Natural killer cell (primary cell): ENCODE measurements around the gene SLC35D1. TPM values are rescaled to one million over a fixed set of nuclear protein-coding genes. Genes with fewer than 3 reads are reported as not detected.

Source experiments
- ATAC-seq, 3 donors: fragments of 150-1000 bp in 2 of 3; fragments of 200-7000 bp in 1 of 3; cut with Tn5 transposase; 1 replicate in 1 of 3; 2 replicates in 2 of 3; pipeline ENCODE4 v1.10.0; 2021; ENCODE audit warnings: mild to moderate bottlenecking in 2 of 3, moderate library complexity in 2 of 3
- DNase-seq, 2 donors: peaks; one replicate each; pipeline versions ENCODE4 v3.0.0 to v3.0.0-alpha.2; 2013 to 2021; ENCODE audit warnings: mixed read lengths in 1 of 2
- H3K27ac ChIP-seq: one replicate; pipeline ENCODE4 v1.5.1; 2013; ENCODE audit warnings: mild to moderate bottlenecking, low read length
- H3K27me3 ChIP-seq: one replicate; pipeline ENCODE4 v1.6.1; 2013; ENCODE audit warnings: low read length; ENCODE audit not compliant: control insufficient read depth, insufficient read depth
- H3K36me3 ChIP-seq: one replicate; pipeline ENCODE4 v1.6.1; 2013; ENCODE audit warnings: low read length; ENCODE audit not compliant: control insufficient read depth, insufficient read depth
- H3K4me1 ChIP-seq: one replicate; pipeline ENCODE4 v1.6.1; 2013; ENCODE audit warnings: low read length; ENCODE audit not compliant: control insufficient read depth, insufficient read depth
- H3K4me3 ChIP-seq: one replicate; pipeline ENCODE4 v1.5.1; 2013; ENCODE audit warnings: low read length
- H3K9me3 ChIP-seq: one replicate; pipeline ENCODE4 v1.6.1; 2013; ENCODE audit warnings: low read length; ENCODE audit not compliant: control insufficient read depth, insufficient read depth
- H3K27ac Mint-ChIP-seq, 2 donors: one replicate each; pipeline ENCODE4 v1.8.0; 2022; ENCODE audit warnings: mild to moderate bottlenecking in 2 of 2, mixed read lengths in 2 of 2, moderate library complexity in 1 of 2
- H3K27me3 Mint-ChIP-seq, 2 donors: one replicate each; pipeline ENCODE4 v1.8.0; 2022; ENCODE audit warnings: low read depth in 2 of 2, mixed read lengths in 2 of 2
- H3K36me3 Mint-ChIP-seq: one replicate; pipeline ENCODE4 v1.8.0; 2022; ENCODE audit warnings: mixed read lengths
- H3K4me1 Mint-ChIP-seq, 2 donors: one replicate each; pipeline ENCODE4 v1.8.0; 2022; ENCODE audit warnings: mixed read lengths in 2 of 2
- H3K4me3 Mint-ChIP-seq: one replicate; pipeline ENCODE4 v1.8.0; 2022; ENCODE audit warnings: mild to moderate bottlenecking, moderate library complexity, mixed read lengths
- H3K9me3 Mint-ChIP-seq, 2 donors: one replicate each; pipeline ENCODE4 v1.8.0; 2022; ENCODE audit warnings: mixed read lengths in 2 of 2
- WGBS: methylation state at CpG from one replicate; pipeline ENCODE4 v1.1.7; 2013; ENCODE audit warnings: missing lambda C conversion rate; ENCODE audit not compliant: insufficient coverage; 5-methylcytosine and 5-hydroxymethylcytosine counted together
- intact Hi-C: fragments of 100-400 bp; cut with micrococcal nuclease; formaldehyde crosslinking; loops from one replicate; pipeline ENCODE4 v1.14.2; 2022
- total RNA-seq, 4 donors: library from RNA; stranded (reverse); fragments of 120-200 nt in 1 of 4; gene quantifications; one replicate each; pipeline versions ENCODE4 v1.2.3 to v1.2.4, GENCODE V29; 2013 to 2022
- TF ChIP-seq, protein P1 (sequence below): fragments of 200-600 bp; IDR thresholded peaks from one replicate; pipeline ENCODE4 v1.8.0; 2022; ENCODE audit warnings: antibody characterized with exemption

Gene SLC35D1
- total RNA-seq, 3 donors from 2014 or later (not counting 1 experiment from before 2014, with no cell fraction given): 12.9 to 17.0 (median 16.1) TPM

DNA sequence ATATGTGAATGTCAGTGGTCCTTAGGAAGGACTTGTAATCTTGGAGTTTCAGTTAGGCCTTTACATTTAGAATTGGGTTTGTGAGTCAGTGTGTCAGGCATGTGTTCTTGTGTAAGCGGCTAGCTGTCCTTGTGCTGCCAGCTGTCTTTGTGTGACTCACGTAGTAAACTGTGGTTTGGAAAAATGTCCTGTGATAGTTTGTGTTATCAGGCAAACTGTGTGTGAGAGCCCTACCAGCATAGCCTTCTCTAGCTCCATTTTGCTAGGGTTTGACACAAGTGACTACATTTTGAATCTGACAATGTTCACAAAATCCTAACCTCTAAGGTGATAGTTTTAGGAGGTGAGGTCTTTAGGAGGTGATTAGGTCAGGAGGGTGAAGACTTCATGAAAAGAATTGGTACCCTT lies 6.9 kb upstream of the SLC35D1 start:
- H3K36me3 Mint-ChIP-seq: no peaks in the 10 kb centered on the region

GRCh38 chr1:67059346-67059745 lies 5.4 kb upstream of the SLC35D1 start:
- peaks cover 0 to 3% of the 10 kb centered on the region in 2 donors for H3K4me1 Mint-ChIP-seq
- ATAC-seq: no peak
- 93% methylated on average over 1 of the region's 1 CpG for WGBS
- H3K36me3 Mint-ChIP-seq: no peaks in the 10 kb centered on the region
- DNase-seq: no peak
- no peak overlapping the region for H3K4me3 ChIP-seq
- no peak overlapping the region for H3K27ac ChIP-seq
- H3K4me3 Mint-ChIP-seq: no peak overlapping the region
- H3K27me3 ChIP-seq: peaks cover 4% of the 10 kb centered on the region
- no peaks in the 10 kb centered on the region for H3K9me3 Mint-ChIP-seq
- peaks cover 4 to 8% of the 10 kb centered on the region in 2 donors for H3K27me3 Mint-ChIP-seq
- no peak overlapping the region for H3K27ac Mint-ChIP-seq
- peaks cover 1% of the 10 kb centered on the region for H3K4me1 ChIP-seq
- no peaks in the 10 kb centered on the region for H3K9me3 ChIP-seq
- TF ChIP-seq, protein P1, sequence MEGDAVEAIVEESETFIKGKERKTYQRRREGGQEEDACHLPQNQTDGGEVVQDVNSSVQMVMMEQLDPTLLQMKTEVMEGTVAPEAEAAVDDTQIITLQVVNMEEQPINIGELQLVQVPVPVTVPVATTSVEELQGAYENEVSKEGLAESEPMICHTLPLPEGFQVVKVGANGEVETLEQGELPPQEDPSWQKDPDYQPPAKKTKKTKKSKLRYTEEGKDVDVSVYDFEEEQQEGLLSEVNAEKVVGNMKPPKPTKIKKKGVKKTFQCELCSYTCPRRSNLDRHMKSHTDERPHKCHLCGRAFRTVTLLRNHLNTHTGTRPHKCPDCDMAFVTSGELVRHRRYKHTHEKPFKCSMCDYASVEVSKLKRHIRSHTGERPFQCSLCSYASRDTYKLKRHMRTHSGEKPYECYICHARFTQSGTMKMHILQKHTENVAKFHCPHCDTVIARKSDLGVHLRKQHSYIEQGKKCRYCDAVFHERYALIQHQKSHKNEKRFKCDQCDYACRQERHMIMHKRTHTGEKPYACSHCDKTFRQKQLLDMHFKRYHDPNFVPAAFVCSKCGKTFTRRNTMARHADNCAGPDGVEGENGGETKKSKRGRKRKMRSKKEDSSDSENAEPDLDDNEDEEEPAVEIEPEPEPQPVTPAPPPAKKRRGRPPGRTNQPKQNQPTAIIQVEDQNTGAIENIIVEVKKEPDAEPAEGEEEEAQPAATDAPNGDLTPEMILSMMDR: no peak
- H3K36me3 ChIP-seq: no peaks in the 10 kb centered on the region
- intact Hi-C loops: no loop called here

More for the DNA sequence above, 6.9 kb upstream of the SLC35D1 start:
- intact Hi-C loops: no loop called here
- H3K4me1 ChIP-seq: no peaks in the 10 kb centered on the region
- no peak overlapping the region for H3K27ac Mint-ChIP-seq
- DNase-seq (no peak), ATAC-seq (no peak)
- no peaks in the 10 kb centered on the region for H3K4me1 Mint-ChIP-seq
- no peak overlapping the region for H3K4me3 Mint-ChIP-seq
- no peak overlapping the region for H3K4me3 ChIP-seq
- peaks cover 8 to 11% of the 10 kb centered on the region in 2 donors for H3K27me3 Mint-ChIP-seq
- TF ChIP-seq, protein P1: no peak
- H3K9me3 Mint-ChIP-seq: no peaks in the 10 kb centered on the region
- no peak overlapping the region for H3K27ac ChIP-seq
- H3K36me3 ChIP-seq: no peaks in the 10 kb centered on the region
- no peaks in the 10 kb centered on the region for H3K9me3 ChIP-seq
- WGBS: 87% methylated on average over 2 of the region's 2 CpGs
- peaks cover 4% of the 10 kb centered on the region for H3K27me3 ChIP-seq

DNA sequence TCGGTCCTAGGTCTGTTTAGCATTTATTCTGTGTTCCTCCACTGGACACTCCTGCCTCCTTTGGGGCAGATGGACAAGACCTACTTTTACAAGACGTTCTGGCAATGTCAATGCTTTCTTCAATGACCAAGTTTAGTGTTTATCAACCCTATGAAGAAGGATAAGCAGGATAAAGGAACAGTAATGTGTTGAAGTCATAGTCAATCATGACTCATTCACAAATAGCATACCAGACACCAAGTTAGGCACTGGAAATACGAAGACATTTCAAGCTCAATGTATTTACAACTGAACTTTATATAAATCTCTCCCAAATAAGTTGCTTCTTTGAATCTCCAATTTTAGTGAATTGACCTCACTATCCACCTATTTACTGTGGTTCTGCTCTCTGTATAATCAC lies 4.8 kb upstream of the SLC35D1 start:
- H3K27me3 Mint-ChIP-seq: peaks cover 4 to 8% of the 10 kb centered on the region in 2 donors
- ATAC-seq (no peak), DNase-seq (no peak)
- peaks cover 0 to 4% of the 10 kb centered on the region in 2 donors for H3K4me1 Mint-ChIP-seq
- Histone ChIP-seq H3K4me1 (peaks cover 4% of the 10 kb centered on the region), H3K4me3 (no peak overlapping the region), H3K27me3 (peaks cover 1% of the 10 kb centered on the region), H3K9me3 (no peaks in the 10 kb centered on the region), H3K27ac (no peak overlapping the region), H3K36me3 (no peaks in the 10 kb centered on the region)
- intact Hi-C loops: no loop called here
- WGBS: 78% methylated on average over 3 of the region's 3 CpGs
- TF ChIP-seq, protein P1: no peak
- H3K9me3 Mint-ChIP-seq: no peaks in the 10 kb centered on the region
- H3K27ac Mint-ChIP-seq: no peak overlapping the region
- H3K36me3 Mint-ChIP-seq: no peaks in the 10 kb centered on the region
- H3K4me3 Mint-ChIP-seq: no peak overlapping the region

DNA sequence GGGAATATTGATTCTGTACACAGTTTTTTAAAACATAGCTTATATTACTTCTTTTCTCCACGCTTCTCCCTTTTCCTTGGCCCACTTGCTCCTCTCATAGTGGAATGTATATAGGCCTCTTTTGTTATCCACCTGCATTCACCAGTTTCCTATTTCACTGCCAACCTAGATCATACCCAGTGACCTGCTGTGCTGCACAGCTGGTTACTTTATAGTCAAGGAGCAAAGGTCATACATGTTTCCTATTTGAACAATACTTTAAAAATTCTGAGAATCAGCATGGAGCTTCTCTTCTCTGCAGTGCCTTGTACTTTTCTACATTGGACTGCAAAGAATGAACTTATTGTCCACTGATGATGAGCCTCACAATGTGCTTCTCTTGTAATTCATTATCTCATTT lies 4.3 kb upstream of the SLC35D1 start:
- H3K4me3 Mint-ChIP-seq: no peak overlapping the region
- H3K27ac Mint-ChIP-seq: no peak overlapping the region
- no peaks in the 10 kb centered on the region for H3K9me3 ChIP-seq
- TF ChIP-seq, protein P1: no peak
- H3K36me3 Mint-ChIP-seq: no peaks in the 10 kb centered on the region
- H3K36me3 ChIP-seq: no peaks in the 10 kb centered on the region
- no peaks in the 10 kb centered on the region for H3K9me3 Mint-ChIP-seq
- DNase-seq (no peak), ATAC-seq (no peak)
- H3K4me1 ChIP-seq: peaks cover 4% of the 10 kb centered on the region
- H3K4me3 ChIP-seq: no peak overlapping the region
- H3K27ac ChIP-seq: no peak overlapping the region
- intact Hi-C loops: no loop called here
- H3K27me3 ChIP-seq: no peaks in the 10 kb centered on the region
- WGBS: 89% methylated on average over 1 of the region's 1 CpG
- peaks cover 4 to 8% of the 10 kb centered on the region in 2 donors for H3K27me3 Mint-ChIP-seq
- H3K4me1 Mint-ChIP-seq: peaks cover 0 to 4% of the 10 kb centered on the region in 2 donors
